ENCODE measurements around the gene PRRC2C. TPM values are rescaled to one million over a fixed set of nuclear protein-coding genes. Genes with fewer than 3 reads are reported as not detected.

PRRC2C gene
- total and polyA plus RNA-seq, 12 donors: 44.4 to 103 (median 62.9) TPM

GRCh38 chr1:171506525-171507304 is 21.4 kb downstream of the PRRC2C start:
- Histone ChIP-seq H3K36me3 (replicated peaks in 1 of 2) (no peaks in the 10 kb centered on the region), H3K4me3 (no peak overlapping the region), H3K27ac (no peak overlapping the region), H3K27me3 (no peaks in the 10 kb centered on the region), H3K4me1 (replicated peaks in 1 of 2) (peaks cover 8 to 44% of the 10 kb centered on the region in 2 donors), H3K9me3 (replicated peaks in 1 of 3) (no peaks in the 10 kb centered on the region)
- WGBS, 4 donors: 9 to 57% (median 39%) methylated on average over 1 of the region's 1 CpG
- TF ChIP-seq CTCF (IDR thresholded peaks at IDR 0.05) (no peak), POLR2A (IDR thresholded peaks at IDR 0.05) (no peak)
- intact Hi-C loops (cut with DNase I): no loop called here
- no peak for DNase-seq

GRCh38 chr1:171507435-171507834 is 22.1 kb downstream of the PRRC2C start:
- Histone ChIP-seq H3K27ac (no peak overlapping the region), H3K4me1 (replicated peaks in 1 of 2) (peaks cover 5 to 37% of the 10 kb centered on the region in 2 donors), H3K9me3 (replicated peaks in 1 of 3) (no peaks in the 10 kb centered on the region), H3K36me3 (replicated peaks in 1 of 2) (no peaks in the 10 kb centered on the region), H3K27me3 (no peaks in the 10 kb centered on the region), H3K4me3 (no peak overlapping the region)
- TF ChIP-seq POLR2A (IDR thresholded peaks at IDR 0.05): no peak
- no peak for TF ChIP-seq CTCF (IDR thresholded peaks at IDR 0.05)
- intact Hi-C loops (cut with DNase I): no loop called here
- 94 to 98% (median 95%) methylated on average over 4 of the region's 4 CpGs for WGBS, 4 donors
- no peak for DNase-seq

- peaks cover 0 to 5% of the 10 kb centered on the region in 2 donors for H3K36me3 ChIP-seq (replicated peaks in 1 of 2)
- no peaks in the 10 kb centered on the region for H3K9me3 ChIP-seq (replicated peaks in 1 of 3)
- intact Hi-C loops (cut with DNase I): no loop called here
- H3K27ac ChIP-seq: no peak overlapping the region
- H3K4me1 ChIP-seq (replicated peaks in 1 of 2): peaks cover 5 to 40% of the 10 kb centered on the region in 2 donors
- no peak for DNase-seq
- no peak for TF ChIP-seq CTCF (IDR thresholded peaks at IDR 0.05)
- TF ChIP-seq POLR2A (IDR thresholded peaks at IDR 0.05): no peak
- no peak overlapping the region for H3K4me3 ChIP-seq
- no peaks in the 10 kb centered on the region for H3K27me3 ChIP-seq
These were observed 23.9 kb downstream of the PRRC2C start for GRCh38 chr1:171509191-171509590.

GRCh38 chr1:171513743-171514142 is 28.4 kb downstream of the PRRC2C start:
- 0% methylated on average over 1 of the region's 1 CpG for WGBS, 4 donors

More at GRCh38 chr1:171513743-171514142, 28.4 kb downstream of the PRRC2C start:
- TF ChIP-seq POLR2A (IDR thresholded peaks at IDR 0.05): no peak
- no peak for TF ChIP-seq CTCF (IDR thresholded peaks at IDR 0.05)
- Histone ChIP-seq H3K9me3 (replicated peaks in 1 of 3) (no peaks in the 10 kb centered on the region), H3K27me3 (no peaks in the 10 kb centered on the region), H3K36me3 (replicated peaks in 1 of 2) (peaks cover 0 to 29% of the 10 kb centered on the region in 2 donors), H3K27ac (no peak overlapping the region), H3K4me3 (no peak overlapping the region), H3K4me1 (replicated peaks in 1 of 2) (peaks cover 0 to 16% of the 10 kb centered on the region in 2 donors)
- intact Hi-C loops (cut with DNase I): no loop called here
- DNase-seq: no peak

Measured in adrenal gland (tissue), 12 donors.